HepG2 (cell line): ENCODE data around the gene PKP1. TPM values are rescaled to one million over a fixed set of nuclear protein-coding genes. Genes with fewer than 3 reads are reported as not detected.
A peak's percentile ranks its signal among the peaks of the same experiment; 100 is the strongest.

Source experiments
- ATAC-seq: fragments of 200-7000 bp; cut with Tn5 transposase; 3 replicates; pipeline ENCODE4 v1.9.1; 2020; ENCODE audit warnings: mild to moderate bottlenecking, moderate library complexity
- BruUV-seq: library from RNA; stranded (reverse); fragments of 400-500 nt; replicated peaks from 2 replicates; lab custom pipeline; 2021; lab: Mats Ljungman, UMichigan
- CTCF ChIA-PET: fragments of 300-600 bp; formaldehyde crosslinking; extraction: SDS; loops from one replicate; lab custom pipeline; 2021; ENCODE audit warnings: low total read pairs, inconsistent platforms, low intra/inter-chr PET ratio; lab: Yijun Ruan, JAX
- POLR2A ChIA-PET: fragments of 350-600 bp; sonication (Branson Sonifier 250); formaldehyde crosslinking; loops from one replicate; lab custom pipeline; 2020; ENCODE audit warnings: antibody characterized with exemption, inconsistent platforms; lab: Yijun Ruan, JAX
- DNase-seq: peaks from one replicate; pipeline ENCODE4 v3.0.0-alpha.2; 2015; ENCODE audit warnings: low spot score
- FAIRE-seq: peaks from 3 replicates; lab custom pipeline; 2011; peaks lifted over from hg19 to GRCh38; lab: Jason Lieb, UNC
- H2AFZ ChIP-seq: one replicate; pipeline ENCODE4 v1.6.1; 2011; ENCODE audit warnings: low read length, inconsistent platforms
- H3K27ac ChIP-seq: fragments of 300-600 bp; 3 replicates; pipeline ENCODE4 v1.8.0; 2011; ENCODE audit warnings: mixed run types, mild to moderate bottlenecking, mixed read lengths, low read length, inconsistent platforms; ENCODE audit not compliant: insufficient read depth; ENCODE audit errors: extremely low read length
- H3K27me3 ChIP-seq, 2 experiments: fragments of 200-600 bp in 1 of 2; 2 replicates in 1 of 2; 3 replicates in 1 of 2; pipeline versions ENCODE4 v1.6.0 to v1.8.0; 2011; ENCODE audit warnings: low read length in 2 of 2, mild to moderate bottlenecking in 2 of 2, moderate library complexity in 2 of 2, inconsistent platforms in 1 of 2; ENCODE audit not compliant: insufficient read depth in 2 of 2, control insufficient read depth in 1 of 2
- H3K36me3 ChIP-seq, 2 experiments: fragments of 200-600 bp in 1 of 2; replicated peaks in 1 of 2; 2 replicates in 1 of 2; 3 replicates in 1 of 2; pipeline versions ENCODE4 v1.5.1 to v1.8.0; 2011; ENCODE audit warnings: low read length in 2 of 2, inconsistent platforms in 1 of 2; ENCODE audit not compliant: insufficient read depth in 2 of 2, control insufficient read depth in 1 of 2
- H3K4me1 ChIP-seq: 2 replicates; pipeline ENCODE4 v1.5.1; 2012; ENCODE audit warnings: low read length, inconsistent platforms; ENCODE audit not compliant: insufficient read depth
- H3K4me2 ChIP-seq: 2 replicates; pipeline ENCODE4 v1.6.0; 2011; ENCODE audit warnings: low read depth, low read length, inconsistent platforms
- H3K4me3 ChIP-seq, 3 experiments: fragments of 200-600 bp in 1 of 3; sonication (generic), shearing (Covaris generic) in 1 of 3; replicated peaks in 1 of 3; 2 replicates each; pipeline ENCODE4 v1.5.1; 2011 to 2016; ENCODE audit warnings: low read length in 3 of 3, inconsistent platforms in 2 of 3, low read depth in 2 of 3, mild to moderate bottlenecking in 2 of 3, control low read depth in 1 of 3, mixed read lengths in 1 of 3; ENCODE audit not compliant: insufficient read depth in 1 of 3
- H3K79me2 ChIP-seq: one replicate; pipeline ENCODE4 v1.6.1; 2011; ENCODE audit warnings: low read length, inconsistent platforms; ENCODE audit not compliant: insufficient read depth
- H3K9ac ChIP-seq: 2 replicates; pipeline ENCODE4 v1.6.0; 2011; ENCODE audit warnings: mild to moderate bottlenecking, low read depth, low read length, inconsistent platforms; ENCODE audit not compliant: insufficient read depth
- H3K9me3 ChIP-seq: 2 replicates; pipeline ENCODE4 v1.5.1; 2012; ENCODE audit warnings: mild to moderate bottlenecking, low read length
- H4K20me1 ChIP-seq: 2 replicates; pipeline ENCODE4 v1.6.0; 2011; ENCODE audit warnings: inconsistent platforms, mild to moderate bottlenecking, low read length, moderate library complexity; ENCODE audit not compliant: insufficient read depth
- ATF4 ChIP-seq, 2 experiments: fragments of 450-650 bp in 1 of 2; sonication (generic) in 1 of 2; formaldehyde crosslinking; IDR thresholded peaks; 2 replicates each; pipeline versions ENCODE4 v1.5.0 to v1.8.0; 2020 to 2022; ENCODE audit warnings: mild to moderate bottlenecking in 1 of 2, missing genetic modification reagents in 1 of 2
- ELK4 ChIP-seq: sonication (generic); formaldehyde crosslinking; IDR thresholded peaks from 2 replicates; pipeline ENCODE4 v1.9.0; 2021; ENCODE audit warnings: missing genetic modification reagents, borderline replicate concordance
- FOXA3 ChIP-seq: IDR thresholded peaks from 2 replicates; pipeline ENCODE4 v1.6.1; 2016; ENCODE audit warnings: missing genetic modification reagents, missing compliant biosample characterization
- RNF2 ChIP-seq: fragments of 450-650 bp; conservative IDR thresholded peaks from 2 replicates; pipeline ENCODE4 v1.6.1; 2016; ENCODE audit warnings: low read depth
- RORA ChIP-seq: sonication (generic); formaldehyde crosslinking; IDR thresholded peaks from 2 replicates; pipeline ENCODE4 v1.5.0; 2020; ENCODE audit warnings: mild to moderate bottlenecking, missing genetic modification reagents, moderate library complexity
- SIX1 ChIP-seq: sonication (generic); formaldehyde crosslinking; IDR thresholded peaks from 2 replicates; pipeline ENCODE4 v1.4.0; 2020; ENCODE audit warnings: missing genetic modification reagents, borderline replicate concordance
- SP4 ChIP-seq: sonication (generic); formaldehyde crosslinking; IDR thresholded peaks from 2 replicates; pipeline ENCODE4 v1.8.1; 2023; ENCODE audit warnings: mild to moderate bottlenecking, missing genetic modification reagents
- TGIF2 ChIP-seq: IDR thresholded peaks from 2 replicates; pipeline ENCODE4 v1.6.1; 2016; ENCODE audit warnings: control low read depth, missing compliant biosample characterization
- UBTF ChIP-seq: sonication (generic); formaldehyde crosslinking; IDR thresholded peaks from 2 replicates; pipeline ENCODE4 v1.4.0; 2020; ENCODE audit warnings: mild to moderate bottlenecking, missing genetic modification reagents
- ZNF646 ChIP-seq: sonication (generic); formaldehyde crosslinking; IDR thresholded peaks from 2 replicates; pipeline ENCODE4 v1.9.0; 2021; ENCODE audit warnings: mild to moderate bottlenecking, missing genetic modification reagents
- ZNF780A ChIP-seq: sonication (generic); formaldehyde crosslinking; IDR thresholded peaks from 2 replicates; pipeline ENCODE4 v1.8.0; 2022; ENCODE audit warnings: mild to moderate bottlenecking, missing genetic modification reagents, moderate library complexity
- ZSCAN9 ChIP-seq: IDR thresholded peaks from 2 replicates; pipeline ENCODE4 v1.6.1; 2016; ENCODE audit warnings: borderline replicate concordance
- WGBS: methylation state at CpG from one replicate; pipeline ENCODE4 v1.1.6; 2017; ENCODE audit warnings: low lambda C conversion rate; 5-methylcytosine and 5-hydroxymethylcytosine counted together
- in situ Hi-C: cut with HindIII; loops from 2 replicates; pipeline ENCODE4 v1.10.0; 2017; ENCODE audit warnings: low pct_unique_long_range_greater_than_20kb; ENCODE audit not compliant: extremely low pct_ligation_motif_present
- intact Hi-C: fragments of 100-400 bp; cut with micrococcal nuclease; formaldehyde crosslinking; loops from one replicate; pipeline ENCODE4 v1.10.0; 2022; ENCODE audit not compliant: unreplicated experiment
- polyA plus RNA-seq, 8 experiments: library from polyadenylated mRNA; depleted of rRNA in 3 of 8; stranded (reverse) in 7 of 8; unstranded in 1 of 8; fragments of >200 nt; fragmentation: Illumina TruSeq in 4 of 8; extraction: Trizol in 4 of 8; gene quantifications; 2 replicates each; pipeline versions ENCODE4 v1.2.1 to v1.2.3, GENCODE V29; 2011 to 2016; ENCODE audit warnings: low read depth in 4 of 8, missing spikeins in 1 of 8, mixed read lengths in 1 of 8; ENCODE audit not compliant: insufficient read depth in 1 of 8
- total RNA-seq, 5 experiments: library from RNA; depleted of rRNA; stranded (reverse); fragments of >200 nt; fragmentation: Illumina TruSeq; extraction: Trizol; gene quantifications; 2 replicates each; pipeline ENCODE4 v1.2.3, GENCODE V29; 2016; ENCODE audit warnings: low read depth in 1 of 5

The PKP1 gene
- total and polyA plus RNA-seq, 2 of the 13 experiments (the other 11 are each of a cell fraction or from before 2014, with no cell fraction given), result not detected

- no peak overlapping the region for H3K27ac ChIP-seq
- H4K20me1 ChIP-seq, result no peaks in the 10 kb centered on the region
- FAIRE-seq (peak; percentile 91), DNase-seq (peak; percentile 80), ATAC-seq (peak; percentile 91)
- H3K4me3 ChIP-seq, result no peak overlapping the region
- peaks cover 1 to 13% of the 10 kb centered on the region in 2 experiments; a peak in 2 of 5 replicates for H3K27me3 ChIP-seq
- H3K4me1 ChIP-seq, result peaks cover 10% of the 10 kb centered on the region
- POLR2A ChIA-PET, result no interaction called here
- no peak overlapping the region for H2AFZ ChIP-seq
- no peaks in the 10 kb centered on the region for H3K36me3 ChIP-seq
- H3K9me3 ChIP-seq, result no peaks in the 10 kb centered on the region
- no TSS peak for BruUV-seq
- no peaks in the 10 kb centered on the region for H3K79me2 ChIP-seq
- CTCF ChIA-PET, result no interaction called here
- no peak overlapping the region for H3K9ac ChIP-seq
- no peak overlapping the region for H3K4me2 ChIP-seq
- intact Hi-C loops (loop anchor here (1.0 kb wide), 1 partner anchor 52 kb away; no protein-coding TSS in a partner anchor), in situ Hi-C loops (no loop called here)
- WGBS, result 0% methylated on average over 2 of the region's 9 CpGs
- TF ChIP-seq SP4 (CRISPR knock-in tag) (no peak), TGIF2 (no peak), ATF4 (CRISPR knock-in tag; IDR thresholded peaks at IDR 0.05) (peak in 1 of 2 experiments; percentile 55; a peak in 2 of 4 replicates), UBTF (CRISPR knock-in tag) (0 out of 2 replicates have a peak, but pooled peaks have one; percentile 20), ZNF780A (CRISPR knock-in tag) (no peak), FOXA3 (CRISPR knock-in tag) (no peak), ZSCAN9 (CRISPR knock-in tag) (0 out of 2 replicates have a peak, but pooled peaks have one; percentile 34), SIX1 (CRISPR knock-in tag) (no peak), RORA (CRISPR knock-in tag) (no peak), ZNF646 (CRISPR knock-in tag) (0 out of 2 replicates have a peak, but pooled peaks have one; percentile 39), ELK4 (no peak), RNF2 (no peak)
Measured at GRCh38 chr1:201309416-201309815, 26.1 kb downstream of the PKP1 start.
